Retinal pigment epithelial cell (primary cell): ENCODE measurements around the gene DDI2.
A peak's percentile ranks its signal among the peaks of the same experiment; 100 is the strongest.

Source experiments
- DNase-seq: peaks from one replicate; pipeline ENCODE4 v3.0.0-alpha.2; 2010; ENCODE audit warnings: low read depth
- H3K4me3 ChIP-seq: 2 replicates; pipeline ENCODE4 v1.5.1; 2011; ENCODE audit warnings: mild to moderate bottlenecking, low read length, control low read depth, moderate library complexity
- CTCF ChIP-seq: conservative IDR thresholded peaks from 2 replicates; pipeline ENCODE4 v1.5.1; 2011; ENCODE audit warnings: low read depth, low read length, control low read depth, inconsistent platforms

Gene DDI2

GRCh38 chr1:15680131-15680530, 62.9 kb downstream of the DDI2 start:
- DNase-seq = peak; percentile 65
- TF ChIP-seq CTCF = no peak
- H3K4me3 ChIP-seq = no peak overlapping the region

- no peak for TF ChIP-seq CTCF
- peak overlapping the region; percentile 8 for H3K4me3 ChIP-seq
Observed at GRCh38 chr1:15680561-15681348, 63.5 kb downstream of the DDI2 start.

GRCh38 chr1:15681349-15682292, 64.4 kb downstream of the DDI2 start:
- no peak overlapping the region for H3K4me3 ChIP-seq
- DNase-seq = no peak
- TF ChIP-seq CTCF = no peak

More at GRCh38 chr1:15680561-15681348, 63.5 kb downstream of the DDI2 start:
- peak; percentile 95 for DNase-seq

- DNase-seq = no peak
- TF ChIP-seq CTCF = no peak
- no peak overlapping the region for H3K4me3 ChIP-seq
Observed at GRCh38 chr1:15682936-15683341, 65.7 kb downstream of the DDI2 start.

GRCh38 chr1:15683345-15684039, 66.2 kb downstream of the DDI2 start:
- no peak for DNase-seq
- peak overlapping the region; percentile 59 for H3K4me3 ChIP-seq
- TF ChIP-seq CTCF = no peak

GRCh38 chr1:15684042-15684461, 66.8 kb downstream of the DDI2 start, which contains the start of gene PLEKHM2:
Gene PLEKHM2, plus strand, starts transcription at chr1:15684320. Its CDS starts 239 bp downstream, at chr1:15684559.
- peak within 1 kb of the TSS; percentile 83 for H3K4me3 ChIP-seq
- no peak for DNase-seq
- no peak for TF ChIP-seq CTCF
